Prostate gland (tissue), 2 donors: ENCODE results near the gene ZNF511.

Source experiments
- CTCF ChIP-seq, 4 experiments: fragments of 200-600 bp in 2 of 4; fragments of 450-650 bp in 2 of 4; sonication (generic) in 2 of 4; IDR thresholded peaks; 1 replicate in 3 of 4; 2 replicates in 1 of 4; pipeline ENCODE4 v1.5.1; 2016 to 2019; ENCODE audit warnings: antibody characterized with exemption in 4 of 4, mild to moderate bottlenecking in 2 of 4, moderate library complexity in 2 of 4
- POLR2A ChIP-seq: fragments of 450-650 bp; IDR thresholded peaks from one replicate; pipeline ENCODE4 v1.6.1; 2016; ENCODE audit warnings: antibody characterized with exemption, mild to moderate bottlenecking
- POLR2AphosphoS5 ChIP-seq: sonication (generic); formaldehyde crosslinking; IDR thresholded peaks from one replicate; pipeline ENCODE4 v1.6.1; 2017; ENCODE audit warnings: antibody characterized with exemption

GRCh38 chr10:133355266-133355665 lies 46.6 kb downstream of the ZNF511 start:
- TF ChIP-seq CTCF (IDR thresholded peaks at IDR 0.05) (no peak), POLR2AphosphoS5 (no peak), POLR2A (no peak)
